NCI-H1048 (cell line): ENCODE data around the gene C10orf90.

Experiments
- DNase-seq: peaks from one replicate; lab custom pipeline; 2025; lab: John Stamatoyannopoulos, UW

The C10orf90 gene

DNA sequence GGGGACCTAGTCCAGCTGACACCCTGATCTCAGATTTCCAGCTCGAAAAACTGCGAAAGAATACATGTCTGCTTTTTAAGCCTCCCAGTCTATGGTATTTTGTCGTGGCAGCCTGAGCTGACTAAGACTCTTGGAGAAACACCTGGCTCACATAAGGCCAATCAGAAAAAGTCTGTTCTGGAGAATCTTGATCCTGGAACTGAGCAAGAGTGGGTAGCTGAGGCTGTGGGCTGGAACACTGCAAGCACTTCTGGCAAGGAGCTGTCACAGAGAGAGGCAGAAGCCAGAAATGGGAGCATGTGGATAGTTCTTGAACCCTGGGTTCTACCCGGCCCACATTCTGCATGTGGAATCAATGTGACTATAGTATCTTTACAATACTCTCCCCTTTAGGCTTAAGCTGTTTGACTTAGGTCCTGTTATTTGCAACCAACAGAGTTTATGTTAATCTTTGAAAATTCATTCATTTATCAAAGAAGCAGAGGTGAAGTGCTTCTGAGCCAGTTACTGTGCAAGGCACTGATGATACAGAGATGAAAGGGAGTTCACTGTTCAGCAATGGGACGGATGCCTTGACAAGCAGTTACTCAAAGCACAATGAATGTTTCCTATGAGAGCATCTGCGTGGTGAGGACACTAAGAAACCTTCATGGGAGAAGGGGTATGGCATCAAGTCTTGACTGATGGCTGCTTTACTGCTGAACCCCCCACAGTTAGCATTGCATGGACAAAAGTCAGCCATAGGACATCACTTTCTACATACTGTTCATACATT lies 4.4 kb upstream of the C10orf90 start:
- no peak for DNase-seq

DNA sequence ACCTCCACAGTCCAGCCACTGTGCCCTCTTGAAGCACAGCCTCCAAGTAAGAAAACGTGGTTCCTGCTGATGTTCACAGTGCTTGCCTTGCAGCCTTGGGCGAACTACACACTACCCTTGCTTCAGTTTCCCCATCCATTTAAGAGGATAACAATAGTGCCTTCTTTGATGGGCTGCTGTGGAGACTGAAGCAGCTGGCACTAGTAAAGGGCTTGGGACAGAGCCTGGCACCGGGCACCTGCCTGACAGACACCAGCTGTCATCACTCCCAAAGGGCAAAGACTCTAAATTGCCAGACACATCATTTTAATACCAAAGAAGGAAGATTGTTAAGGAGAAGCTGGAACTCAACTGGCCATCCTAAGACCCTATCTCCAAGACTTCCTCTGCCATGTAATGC lies 3.1 kb upstream of the C10orf90 start:
- DNase-seq, result no peak

DNA sequence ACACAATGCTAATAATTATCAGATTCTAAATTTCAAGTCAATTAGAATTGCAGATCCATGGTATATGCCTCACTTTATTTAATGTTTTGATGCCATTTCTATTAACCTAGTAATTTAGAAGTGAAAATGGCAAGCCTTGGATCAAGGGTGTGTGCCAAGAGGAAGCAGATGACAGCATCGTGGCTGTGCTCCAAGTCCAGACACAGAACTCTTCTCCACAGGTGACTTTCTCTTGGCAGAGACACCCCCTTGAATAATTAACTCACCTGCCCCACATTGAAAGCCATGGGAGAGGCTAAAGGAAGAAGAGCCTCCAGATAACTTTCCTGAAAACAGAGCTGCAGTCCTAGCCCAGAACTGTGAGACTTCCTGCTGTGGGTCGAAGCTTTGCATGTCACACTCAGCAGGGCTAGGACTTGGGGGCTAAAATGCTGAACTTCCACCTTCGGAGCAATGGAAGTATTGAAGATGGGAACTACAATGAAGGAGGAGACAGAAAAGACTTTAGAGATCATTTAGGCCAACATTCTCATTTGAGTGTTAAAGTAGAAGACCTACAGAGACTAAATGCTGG lies 996 bp upstream of the C10orf90 start:
- DNase-seq, result no peak

DNA sequence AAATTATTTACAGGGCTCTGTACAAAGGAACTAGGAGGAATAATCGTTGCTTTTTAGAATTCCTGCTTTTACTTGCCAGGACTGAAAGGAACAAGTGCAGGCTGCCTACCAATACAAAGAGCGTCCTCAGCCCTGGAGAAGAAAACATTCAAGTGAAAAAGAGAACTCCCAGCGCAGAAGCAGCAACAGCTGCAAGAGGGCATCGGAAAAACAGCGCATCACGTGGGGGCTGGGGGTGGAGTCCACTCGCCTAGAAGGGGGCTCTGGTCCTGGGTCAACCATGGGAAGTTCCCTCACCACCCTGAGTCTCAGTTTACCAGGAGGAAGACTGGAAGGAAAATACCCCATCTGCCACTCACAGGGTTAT lies 385 bp upstream of the C10orf90 start:
- no peak for DNase-seq

DNA sequence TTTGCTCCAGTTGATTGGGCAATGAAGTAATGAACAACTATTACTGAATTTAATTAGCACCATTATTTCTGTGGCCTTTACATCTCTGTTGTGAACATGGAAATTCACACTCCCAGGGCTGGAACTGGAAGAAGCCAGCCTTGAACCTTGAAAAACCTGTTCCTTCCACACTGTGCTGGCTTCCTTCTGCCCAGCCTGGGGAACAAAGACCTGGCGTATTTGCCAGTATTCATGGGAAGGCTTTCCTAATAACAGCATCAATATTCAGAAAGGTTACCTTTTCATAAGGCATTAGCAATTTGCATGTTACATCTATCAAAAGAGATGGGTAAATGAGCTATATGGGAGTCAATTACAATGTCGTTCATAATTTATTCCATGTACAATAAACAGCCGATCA lies 1.3 kb downstream of the C10orf90 start:
- no peak for DNase-seq

DNA sequence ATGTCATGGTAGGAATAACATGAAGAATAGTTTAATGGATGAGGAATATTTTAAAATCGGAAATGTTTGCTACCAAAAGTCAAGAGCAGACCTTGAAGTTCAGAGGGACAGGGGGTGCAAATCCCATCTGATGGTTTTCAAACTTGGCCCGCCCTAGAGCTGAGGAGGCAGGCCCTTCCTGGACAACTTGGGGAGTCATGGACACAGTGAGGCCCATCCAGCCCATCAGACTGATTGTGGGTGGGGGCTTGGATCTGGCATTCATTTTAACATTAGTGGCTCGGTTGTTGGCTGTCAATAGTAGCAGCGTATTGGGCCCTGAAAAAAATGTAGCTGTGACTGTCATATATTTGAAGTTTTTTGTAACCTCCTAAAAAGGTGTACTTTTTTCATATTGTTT lies 2.0 kb downstream of the C10orf90 start:
- DNase-seq, result no peak

DNA sequence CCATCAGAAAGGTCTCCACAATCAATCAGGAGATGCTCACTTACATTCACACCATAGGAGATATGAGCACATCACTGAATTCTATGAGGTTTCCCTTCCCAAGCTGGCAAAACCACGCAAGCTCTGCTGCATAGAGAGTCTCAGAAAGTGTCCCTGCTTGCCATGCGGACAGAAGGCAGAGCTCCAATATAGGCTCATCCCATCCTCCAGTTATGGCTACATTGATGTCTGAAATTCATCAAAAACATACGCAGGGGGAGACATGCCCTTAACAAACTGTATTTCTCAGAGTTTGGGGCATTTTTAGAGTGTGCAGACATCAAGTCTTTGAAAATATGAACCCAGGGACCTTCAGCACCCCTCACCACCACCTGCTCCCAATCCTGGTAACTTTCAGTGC lies 2.9 kb downstream of the C10orf90 start:
- no peak for DNase-seq

DNA sequence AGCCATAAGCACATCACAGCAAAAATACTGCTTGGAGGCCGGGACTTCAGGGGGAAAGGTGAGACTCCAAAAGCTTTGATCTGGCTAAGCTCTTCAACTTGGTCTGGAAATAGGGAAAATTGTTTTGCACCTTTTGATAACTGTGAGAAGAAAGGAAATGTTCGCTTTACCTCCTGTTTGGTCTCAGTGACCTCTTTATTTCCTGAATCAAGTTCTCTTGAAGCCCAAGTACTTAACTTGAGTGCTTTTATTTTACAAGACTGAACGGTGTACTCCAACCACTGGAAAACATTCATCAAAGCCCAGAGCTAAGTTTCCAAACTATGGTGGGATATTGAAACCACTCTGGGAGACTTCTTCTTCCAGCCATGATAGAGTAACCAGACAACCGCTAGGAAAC lies 5.3 kb downstream of the C10orf90 start:
- no peak for DNase-seq

DNA sequence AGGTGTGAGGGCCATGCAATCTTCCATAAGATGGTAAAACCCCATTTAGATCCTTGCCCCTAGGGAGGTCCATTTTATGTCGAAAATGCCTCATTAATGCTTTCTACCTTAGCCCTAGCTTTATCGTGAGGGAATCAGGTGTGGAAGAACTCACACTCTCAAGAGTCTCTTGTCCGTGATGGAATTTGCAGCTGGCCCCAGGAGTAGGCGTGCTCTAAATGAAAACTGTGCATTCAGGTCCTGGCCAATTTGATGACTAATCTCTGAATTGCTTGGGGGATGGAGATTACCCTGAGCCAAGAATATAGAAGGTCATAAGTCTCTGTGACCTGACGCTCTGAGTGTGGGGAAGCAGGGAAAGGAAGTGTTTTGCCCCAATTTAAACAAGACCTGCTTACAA lies 6.6 kb downstream of the C10orf90 start:
- DNase-seq, result no peak

DNA sequence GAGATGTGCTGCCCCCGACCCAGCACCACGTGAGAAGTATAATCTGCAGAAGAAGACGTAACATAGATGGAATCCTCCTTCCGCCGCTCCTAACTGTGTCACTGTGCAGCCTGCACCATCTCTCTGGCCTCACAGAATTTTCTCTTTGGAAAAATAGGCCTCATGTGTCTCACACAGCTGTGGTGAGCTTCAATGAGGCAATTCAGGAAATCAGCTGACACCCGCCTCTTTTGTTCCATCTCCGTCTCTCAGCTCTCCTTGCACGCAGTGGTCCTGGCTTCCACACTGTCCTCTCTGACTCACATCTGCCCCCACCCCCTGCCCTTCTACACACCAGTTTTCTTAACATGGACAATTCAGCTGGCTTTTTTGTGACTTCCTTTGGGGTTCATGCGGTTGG lies 7.2 kb downstream of the C10orf90 start:
- DNase-seq, result no peak

DNA sequence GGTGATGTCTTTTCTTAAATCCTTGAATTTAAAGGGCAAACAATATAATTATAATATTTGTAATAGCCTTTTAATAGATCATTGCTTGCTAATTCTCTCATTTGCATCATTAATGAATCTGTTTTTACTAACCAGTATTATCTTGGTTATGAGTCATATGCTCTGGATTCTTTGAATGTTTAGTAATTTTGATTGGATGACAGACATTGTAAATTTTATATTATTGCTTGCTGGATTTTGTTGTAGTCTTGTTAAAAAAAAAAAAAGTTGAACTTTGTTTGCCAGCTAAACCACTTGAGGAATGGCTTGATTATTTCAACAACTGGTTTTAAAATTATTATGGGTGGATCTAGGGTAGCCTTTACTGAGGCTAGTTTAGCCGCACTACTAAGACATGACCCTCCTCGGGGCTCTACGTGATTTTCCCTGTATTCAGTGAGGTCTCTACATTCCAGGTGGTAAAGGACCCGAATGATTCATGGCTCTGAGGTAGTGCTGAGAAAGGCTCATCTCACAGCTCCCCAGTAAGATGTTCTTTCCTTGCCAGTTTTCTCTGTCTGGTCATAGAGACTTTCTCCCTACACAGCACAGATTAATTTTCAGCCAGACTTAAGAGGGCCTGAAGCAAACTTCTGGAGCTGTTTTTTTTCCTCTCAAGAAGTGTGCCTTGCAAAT lies 8.5 kb downstream of the C10orf90 start:
- DNase-seq, result no peak

DNA sequence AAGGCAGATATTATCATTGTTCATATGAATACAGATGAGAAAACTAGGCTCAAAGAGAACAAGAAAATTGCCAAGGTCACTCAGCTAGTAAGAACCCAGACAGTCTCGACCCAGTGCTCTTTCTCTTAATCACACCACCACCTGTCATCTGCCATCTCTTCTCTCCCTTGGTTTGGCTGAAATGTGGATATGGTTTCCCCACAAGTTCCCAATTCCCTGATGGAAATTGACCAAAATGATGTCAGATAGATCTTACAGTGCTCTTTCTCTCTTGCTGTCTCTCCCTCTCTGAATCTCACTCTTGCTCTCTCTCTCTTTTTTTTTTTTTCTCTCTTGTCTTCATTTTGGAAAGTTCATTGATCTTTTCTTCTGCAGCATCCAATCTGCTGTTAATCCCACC lies 9.1 kb downstream of the C10orf90 start:
- DNase-seq, result no peak

DNA sequence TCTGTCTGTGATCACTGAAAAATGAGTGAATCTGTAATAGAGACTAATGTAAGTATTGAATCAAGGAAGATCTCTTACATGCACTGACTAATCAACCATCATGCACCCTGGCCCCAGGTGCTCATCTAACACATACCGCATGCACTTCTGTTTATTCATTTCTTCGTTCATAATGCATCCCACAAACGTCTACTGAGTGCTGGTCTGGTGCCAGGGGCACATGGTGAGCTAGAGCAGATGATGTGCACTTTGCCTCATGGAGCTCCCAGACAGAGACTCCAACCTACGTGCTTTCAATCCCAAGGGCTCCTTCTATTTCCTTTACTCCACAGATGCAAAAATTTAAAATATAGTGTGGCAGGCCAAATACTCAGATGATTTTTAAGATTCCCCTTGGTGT lies 10.7 kb downstream of the C10orf90 start:
- no peak for DNase-seq

DNA sequence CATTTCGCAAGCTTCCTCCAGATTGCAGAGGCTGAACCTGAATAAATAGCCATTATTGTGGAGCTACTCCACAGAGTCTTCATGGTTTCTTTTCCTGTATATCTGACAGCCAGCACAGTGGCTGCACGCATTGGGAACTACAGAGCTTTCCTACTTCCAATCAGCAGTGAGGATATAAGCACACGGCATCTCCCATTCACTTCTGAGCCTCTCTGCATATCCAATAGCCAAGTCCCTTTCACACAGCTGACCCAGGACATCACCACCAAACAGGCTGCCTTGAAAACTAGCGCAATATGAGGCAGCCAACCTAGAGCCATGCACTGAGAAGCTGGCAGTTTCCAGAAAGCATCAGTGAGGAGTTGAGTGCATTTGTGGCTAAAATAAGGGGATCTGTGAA lies 11.6 kb downstream of the C10orf90 start:
- DNase-seq, result no peak

DNA sequence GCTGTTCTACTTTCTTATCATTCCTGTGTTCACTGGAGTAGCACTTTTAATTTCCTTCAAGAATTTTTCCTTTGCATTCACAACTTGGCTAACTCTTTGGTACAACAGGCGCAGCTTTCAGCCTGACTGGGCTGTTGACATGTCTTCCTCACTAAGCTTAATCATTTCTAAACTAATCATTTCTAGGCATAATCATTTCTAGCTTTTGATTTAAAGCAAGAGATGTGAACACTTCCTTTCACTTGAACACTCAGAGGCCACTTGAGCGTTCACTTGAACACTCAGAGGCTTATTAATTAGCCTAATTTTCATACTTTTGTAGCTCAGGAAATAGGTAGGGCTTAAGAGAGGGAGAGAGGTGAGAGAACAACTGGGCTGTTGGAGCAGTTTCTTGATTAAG lies 15.9 kb downstream of the C10orf90 start:
- no peak for DNase-seq

DNA sequence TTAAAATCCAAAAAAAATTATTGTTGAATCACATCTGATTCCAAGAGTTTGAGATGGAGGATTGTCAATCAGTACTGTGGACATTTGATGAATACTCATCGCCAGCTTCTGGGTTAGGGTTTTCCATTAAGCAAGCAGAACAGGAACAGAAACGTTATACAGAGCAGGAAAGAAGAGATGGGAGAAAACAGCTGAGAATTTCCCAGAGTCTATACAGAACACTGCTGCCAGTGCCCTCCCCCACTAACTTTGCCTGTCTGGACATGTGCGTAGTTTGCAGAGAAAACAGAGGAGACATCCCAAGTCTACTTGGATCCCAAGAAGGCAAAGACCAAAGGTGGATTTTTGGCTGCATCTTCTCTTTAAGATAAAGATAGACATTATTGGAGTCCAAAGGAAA lies 19.0 kb downstream of the C10orf90 start:
- no peak for DNase-seq

DNA sequence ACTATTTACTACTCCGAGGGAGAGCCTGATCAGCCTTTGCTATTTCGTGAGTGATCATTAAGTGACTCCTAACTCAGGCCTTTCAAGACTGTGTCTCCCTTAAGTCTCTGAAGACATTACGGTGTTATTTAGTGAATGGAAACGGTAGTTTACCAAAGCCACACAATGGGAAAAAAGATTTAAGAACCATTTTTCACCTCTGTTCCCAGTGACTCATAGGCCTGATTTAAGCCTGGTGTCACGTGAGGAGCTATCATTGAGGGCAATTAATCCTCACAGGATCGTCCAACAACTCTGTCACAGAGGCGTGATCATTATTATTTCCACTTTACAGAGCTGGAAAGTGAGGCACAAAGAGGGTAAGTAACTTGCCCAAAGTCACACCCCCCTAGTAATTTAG lies 20.3 kb downstream of the C10orf90 start:
- no peak for DNase-seq

DNA sequence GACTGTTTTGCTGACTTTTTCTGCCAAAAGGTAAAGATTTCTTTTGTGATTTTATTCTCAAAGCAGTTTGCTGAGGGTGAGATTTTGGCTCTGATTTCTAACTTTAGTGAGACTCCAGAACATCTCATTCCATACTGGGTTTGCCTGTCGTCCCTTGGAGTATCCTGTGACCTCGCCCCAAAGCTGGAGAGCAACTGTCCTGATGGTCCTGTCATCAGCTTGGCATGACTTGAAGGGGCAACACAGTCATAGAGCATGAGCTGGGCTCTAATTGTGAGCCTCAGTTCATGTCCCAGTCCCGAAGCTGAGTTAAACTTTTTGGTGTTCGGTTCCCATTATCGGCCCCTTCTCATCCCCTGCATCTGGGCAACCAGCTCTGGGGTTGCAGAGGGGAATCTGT lies 23.4 kb downstream of the C10orf90 start:
- no peak for DNase-seq

DNA sequence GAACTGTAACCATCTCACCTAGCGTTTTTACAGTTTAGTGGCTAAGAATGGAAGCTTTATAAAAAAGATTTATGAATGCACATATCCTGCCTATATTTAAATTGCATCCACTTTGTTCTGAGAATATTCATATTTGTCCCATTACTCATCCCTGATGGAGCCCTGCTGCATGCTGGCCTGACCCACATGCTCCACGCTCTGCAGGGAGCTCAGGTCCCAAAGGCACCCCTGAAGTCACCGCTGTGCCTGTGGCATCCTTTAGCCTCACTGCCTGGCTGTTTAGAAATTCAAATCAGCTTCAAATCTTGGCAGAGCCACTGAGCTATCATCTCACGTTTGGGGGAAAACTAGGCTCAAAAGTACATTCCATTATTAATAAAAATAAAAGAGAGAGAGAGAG lies 24.4 kb downstream of the C10orf90 start:
- DNase-seq, result no peak

DNA sequence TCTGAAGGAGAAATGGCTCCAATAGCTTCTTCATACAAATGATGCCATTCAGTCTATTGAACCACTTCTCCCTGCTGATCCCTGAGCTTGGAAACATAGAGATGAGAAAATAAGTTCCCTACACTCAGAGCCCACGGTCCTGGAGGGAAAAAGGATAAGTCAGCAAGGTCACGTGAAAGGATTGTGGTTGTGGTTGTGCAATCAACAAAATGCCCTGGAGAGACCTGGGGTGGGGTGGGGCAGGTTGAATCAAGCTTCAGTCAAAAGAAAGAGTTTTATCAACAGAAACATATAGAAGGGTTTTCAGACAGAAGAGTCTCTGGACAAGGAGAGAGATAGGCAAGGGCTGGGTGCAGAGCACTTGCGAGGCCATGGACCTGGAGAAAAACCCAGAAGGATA lies 30.1 kb downstream of the C10orf90 start:
- DNase-seq, result no peak

DNA sequence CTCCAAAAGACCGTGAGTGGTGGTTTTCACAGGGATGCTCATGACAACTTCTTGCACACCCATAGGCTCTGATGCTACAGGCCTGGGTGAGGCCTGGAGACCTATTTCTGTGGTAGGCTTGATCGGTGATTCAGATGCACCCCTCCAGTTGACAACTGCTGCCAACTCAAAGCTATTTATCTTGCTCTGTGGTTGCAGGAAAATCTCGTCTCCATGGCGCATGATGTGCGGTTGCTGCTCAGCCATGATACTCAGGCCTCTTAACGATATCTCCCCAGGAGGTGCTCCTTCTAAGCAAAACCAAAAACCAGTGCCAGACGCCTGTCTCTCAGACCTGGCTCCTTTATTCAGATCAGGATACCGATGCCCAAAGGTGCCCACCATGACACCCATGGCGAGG lies 31.4 kb downstream of the C10orf90 start:
- DNase-seq, result no peak

DNA sequence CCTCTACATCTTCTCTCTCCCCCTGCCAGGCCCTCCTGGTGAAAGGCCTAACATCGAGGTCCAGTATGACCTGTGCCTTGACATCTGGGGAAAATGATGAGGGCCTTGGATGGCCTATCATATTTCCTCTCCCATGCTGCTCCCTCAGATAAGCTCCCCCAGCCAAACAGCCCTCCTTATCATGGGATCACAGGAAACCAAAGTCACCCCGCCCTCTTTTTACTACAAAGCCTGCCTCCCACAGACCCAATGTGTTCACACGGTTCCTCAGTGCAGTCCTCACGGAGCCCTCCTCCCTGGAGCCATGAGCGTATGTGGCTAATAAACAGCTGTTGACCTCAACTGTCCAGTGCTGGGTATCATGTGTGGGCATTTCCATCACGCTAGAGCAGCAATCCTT lies 32.0 kb downstream of the C10orf90 start:
- no peak for DNase-seq

DNA sequence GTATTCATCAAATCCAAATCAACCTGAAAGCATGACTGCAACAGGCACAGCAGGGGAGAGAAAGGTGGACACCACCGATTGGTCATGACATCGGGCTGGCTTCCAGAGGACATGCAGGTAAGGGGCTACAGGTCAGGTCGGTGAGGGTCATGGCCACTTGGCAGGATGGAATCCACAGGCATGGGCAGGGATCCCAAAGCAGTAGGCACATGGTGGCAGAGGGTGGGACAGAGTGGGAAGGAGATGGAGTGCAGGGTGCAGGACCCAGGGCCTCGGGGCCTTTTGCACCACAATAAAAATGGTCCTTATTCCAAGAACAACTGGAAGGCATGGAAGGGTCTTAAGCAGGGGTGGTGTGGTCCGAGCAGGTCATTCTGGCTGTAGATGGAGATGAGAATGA lies 33.0 kb downstream of the C10orf90 start:
- DNase-seq, result no peak

DNA sequence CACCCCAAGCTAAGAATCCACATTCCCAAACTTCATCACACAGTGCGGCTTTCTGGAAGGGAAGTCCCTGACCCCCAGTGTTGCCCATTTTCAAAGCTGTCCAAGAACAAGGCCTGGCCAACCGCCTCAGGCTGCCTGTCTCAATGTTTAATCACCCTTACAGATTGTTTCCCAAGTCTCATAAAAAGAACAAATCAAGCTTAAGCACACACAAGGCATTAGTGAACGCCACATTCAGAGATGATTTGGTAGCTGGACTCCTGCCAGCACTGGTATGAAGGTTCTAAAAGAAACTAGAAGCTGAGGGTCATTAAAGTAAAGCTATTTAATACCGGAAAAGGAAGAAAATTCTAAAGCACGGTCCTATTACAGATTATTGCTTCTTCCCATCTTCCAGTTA lies 35.6 kb downstream of the C10orf90 start:
- DNase-seq, result no peak
